GM04504 (cell line): ENCODE results near the gene FER.
"Not testable (repeated sequence)": the region's sequence is repeated elsewhere in the genome, so short reads cannot be mapped to it uniquely, and the experiment has no call there.

Experiments
- DNase-seq: peaks from one replicate; pipeline ENCODE4 v3.0.0-alpha.2; 2012; ENCODE audit warnings: low read depth

The FER gene

DNA sequence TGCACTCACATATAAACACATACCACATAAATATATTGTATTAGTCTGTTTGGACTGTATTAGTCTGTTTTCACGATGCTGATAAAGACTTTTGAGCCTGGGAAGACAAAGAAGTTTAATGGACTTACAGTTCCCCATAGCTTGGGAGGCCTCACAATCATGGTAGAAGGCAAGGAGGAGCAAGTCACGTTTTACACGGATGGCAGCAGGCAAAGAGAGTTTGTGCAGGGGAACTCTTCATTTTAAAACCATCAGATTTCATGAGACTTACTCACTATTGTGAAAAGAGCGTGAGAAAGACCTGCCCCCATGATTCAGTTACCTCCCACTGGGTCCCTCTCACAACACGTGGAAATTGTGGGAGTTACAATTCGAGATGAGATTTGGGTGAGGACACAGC lies 133.4 kb downstream of the FER start:
- no peak for DNase-seq

DNA sequence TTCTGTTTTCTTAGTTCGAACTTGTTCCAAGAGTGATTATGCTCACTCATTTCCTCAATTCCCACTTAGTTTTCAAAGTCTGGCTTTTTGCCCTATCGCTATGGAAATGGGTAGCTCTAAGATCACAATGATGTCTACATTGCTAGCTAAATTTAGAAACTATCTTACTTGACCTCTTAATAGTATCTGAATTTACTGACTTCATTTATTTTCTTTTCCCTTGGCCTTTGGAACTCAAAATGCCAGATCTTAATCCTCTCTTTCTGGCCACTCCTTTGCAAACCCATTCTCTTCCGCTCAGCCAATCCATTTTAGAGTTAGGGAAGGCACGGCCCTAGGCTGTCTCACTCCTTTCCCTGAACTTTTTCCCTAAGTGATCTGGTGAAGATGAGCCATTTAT lies 137.0 kb downstream of the FER start:
- no peak for DNase-seq

DNA sequence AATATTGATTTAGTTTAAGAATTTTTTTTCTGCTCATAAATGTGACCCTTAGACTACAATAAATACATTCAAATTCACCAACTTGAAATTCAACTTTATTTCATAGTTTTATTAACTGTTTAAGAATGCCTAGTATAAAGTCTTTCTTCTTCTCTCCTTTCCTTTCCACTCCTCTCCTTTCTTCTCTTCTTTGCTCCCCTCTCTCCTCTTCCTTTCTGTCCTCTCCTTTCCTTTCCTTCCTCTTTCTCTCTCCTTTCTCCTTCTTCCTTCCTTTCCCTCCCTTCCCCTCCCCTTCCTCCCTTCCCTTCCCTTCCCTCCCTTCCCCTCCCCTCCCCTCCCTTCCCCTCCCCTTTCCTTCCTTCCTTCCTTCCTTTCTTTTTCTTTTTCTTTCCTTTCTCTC lies 150.6 kb downstream of the FER start:
- DNase-seq, result no peak

DNA sequence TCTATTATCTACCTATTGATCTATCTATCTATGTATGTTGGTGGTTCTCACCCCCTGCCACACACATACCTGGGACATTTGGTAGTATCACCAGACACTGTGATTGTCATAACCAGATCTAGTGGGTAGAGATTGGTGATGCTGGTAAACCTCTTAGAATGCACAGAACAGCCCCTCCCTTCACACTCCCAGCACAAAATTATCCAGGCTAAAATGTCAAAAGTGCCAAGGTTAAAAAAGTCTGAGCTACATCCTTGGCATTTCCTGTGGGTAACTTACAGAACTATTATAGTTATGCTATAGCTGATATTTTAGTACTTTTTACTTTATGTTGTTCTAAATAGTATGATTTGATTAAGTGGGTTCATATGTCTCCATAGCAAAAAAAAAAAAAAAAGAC lies 151.0 kb downstream of the FER start:
- DNase-seq, result no peak

DNA sequence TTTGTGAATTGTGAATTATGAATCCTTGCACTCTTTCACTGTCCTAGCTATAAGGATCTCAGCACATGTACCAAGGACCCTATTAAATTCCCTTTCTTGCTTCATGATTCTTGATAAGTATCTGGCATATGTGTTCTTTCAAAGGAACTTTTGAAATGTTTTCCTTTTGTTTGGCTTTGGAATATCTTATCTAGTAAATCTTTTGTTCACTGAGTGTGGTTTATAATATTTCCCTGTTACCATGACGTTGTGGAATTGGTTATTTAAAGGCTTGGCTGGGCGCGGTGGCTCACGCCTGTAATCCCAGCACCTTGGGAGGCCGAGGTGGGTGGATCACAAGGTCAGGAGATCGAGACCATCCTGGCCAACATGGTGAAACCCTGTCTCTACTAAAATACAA lies 151.5 kb downstream of the FER start:
- DNase-seq, result not testable (repeated sequence)

DNA sequence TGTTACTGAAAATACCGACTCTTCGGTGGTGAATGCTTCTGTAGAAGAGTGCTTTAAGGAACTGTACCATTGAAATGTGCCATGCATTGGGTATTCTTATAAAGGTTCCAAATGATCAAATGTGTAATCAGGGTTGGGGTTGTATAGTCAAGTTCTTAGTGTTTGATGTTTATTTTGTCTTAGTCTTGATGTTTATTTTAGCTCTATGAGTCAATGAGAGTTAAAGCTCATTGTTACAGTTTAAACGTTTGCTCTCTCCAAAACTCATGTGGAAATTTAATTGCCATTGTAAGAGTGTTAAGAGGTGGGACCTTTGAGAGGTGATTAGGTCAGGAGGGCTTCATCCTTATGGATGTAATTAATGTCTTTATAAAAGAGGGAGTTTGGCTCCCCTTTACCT lies 153.0 kb downstream of the FER start:
- DNase-seq, result no peak

DNA sequence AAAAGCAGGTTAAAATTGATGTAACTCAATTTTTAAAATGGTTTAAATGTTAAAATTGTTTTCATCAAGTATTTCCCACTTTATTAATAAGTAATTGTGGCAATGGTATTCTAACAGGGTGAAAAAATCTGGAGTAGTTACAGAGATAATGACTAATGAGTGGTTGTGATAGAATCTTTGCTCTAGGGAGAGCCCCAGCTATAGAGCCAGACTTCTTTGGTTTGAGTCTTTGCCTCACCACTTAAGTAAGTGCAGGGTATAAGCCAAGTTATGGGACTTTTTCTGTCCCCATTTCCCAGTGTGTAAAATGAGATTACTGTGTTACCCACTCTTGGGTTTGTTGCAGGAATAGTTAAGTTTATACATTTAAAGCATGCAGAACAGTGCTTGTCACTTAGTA lies 158.1 kb downstream of the FER start:
- no peak for DNase-seq

DNA sequence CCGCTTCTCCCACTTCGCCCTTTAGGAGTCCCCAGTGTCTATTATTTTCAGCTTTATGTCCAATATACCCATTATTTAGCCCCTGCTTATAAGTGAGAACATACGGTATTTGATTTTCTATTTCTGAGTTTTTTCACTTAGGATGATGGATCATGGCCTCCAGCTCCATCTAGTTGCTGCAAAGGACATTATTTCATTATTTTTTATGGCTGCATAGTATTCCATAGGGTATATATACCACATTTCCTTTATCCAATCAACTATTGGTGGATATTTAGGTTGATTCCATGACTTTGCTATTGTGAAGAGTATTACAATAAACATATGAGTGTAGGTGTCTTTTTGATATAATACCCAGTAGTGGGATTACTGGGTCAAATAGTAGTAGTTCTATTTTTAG lies 162.9 kb downstream of the FER start:
- no peak for DNase-seq

DNA sequence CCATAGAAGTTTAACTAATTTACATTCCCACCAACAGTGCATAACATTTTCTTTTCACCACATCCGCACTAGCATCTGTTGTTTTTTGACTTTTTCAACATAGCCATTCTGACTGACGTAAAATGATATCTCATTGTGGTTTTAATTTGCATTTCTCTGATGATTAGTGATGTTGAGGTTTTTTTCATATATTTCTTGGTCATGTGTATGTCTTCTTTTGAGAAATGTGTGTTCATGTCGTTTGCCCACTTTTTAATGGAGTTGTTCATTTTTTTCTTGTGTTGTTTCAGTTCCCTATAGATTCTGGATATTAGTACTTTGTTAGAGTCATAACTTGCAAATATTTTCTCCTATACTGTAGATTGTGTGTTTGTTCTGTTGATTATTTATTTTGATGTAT lies 163.4 kb downstream of the FER start:
- no peak for DNase-seq

DNA sequence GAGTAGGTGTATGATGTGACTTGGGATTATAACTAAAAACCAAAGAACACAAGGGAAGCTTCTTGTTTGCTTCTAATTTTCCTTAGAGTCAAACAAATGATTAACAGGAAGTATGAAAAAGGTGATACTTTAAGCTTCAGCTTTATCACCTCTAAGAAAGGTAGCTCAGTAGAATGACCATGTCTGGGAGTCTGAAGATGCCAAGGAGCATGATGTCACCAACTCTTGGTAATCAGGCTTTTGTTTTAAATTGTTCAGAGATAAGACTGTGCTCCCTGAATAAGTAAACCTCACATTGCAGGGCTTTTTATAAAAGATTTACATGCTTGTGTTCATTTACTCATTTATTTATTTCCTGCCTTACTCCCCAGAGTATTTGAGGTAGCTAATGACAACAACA lies 169.9 kb downstream of the FER start:
- DNase-seq, result no peak

DNA sequence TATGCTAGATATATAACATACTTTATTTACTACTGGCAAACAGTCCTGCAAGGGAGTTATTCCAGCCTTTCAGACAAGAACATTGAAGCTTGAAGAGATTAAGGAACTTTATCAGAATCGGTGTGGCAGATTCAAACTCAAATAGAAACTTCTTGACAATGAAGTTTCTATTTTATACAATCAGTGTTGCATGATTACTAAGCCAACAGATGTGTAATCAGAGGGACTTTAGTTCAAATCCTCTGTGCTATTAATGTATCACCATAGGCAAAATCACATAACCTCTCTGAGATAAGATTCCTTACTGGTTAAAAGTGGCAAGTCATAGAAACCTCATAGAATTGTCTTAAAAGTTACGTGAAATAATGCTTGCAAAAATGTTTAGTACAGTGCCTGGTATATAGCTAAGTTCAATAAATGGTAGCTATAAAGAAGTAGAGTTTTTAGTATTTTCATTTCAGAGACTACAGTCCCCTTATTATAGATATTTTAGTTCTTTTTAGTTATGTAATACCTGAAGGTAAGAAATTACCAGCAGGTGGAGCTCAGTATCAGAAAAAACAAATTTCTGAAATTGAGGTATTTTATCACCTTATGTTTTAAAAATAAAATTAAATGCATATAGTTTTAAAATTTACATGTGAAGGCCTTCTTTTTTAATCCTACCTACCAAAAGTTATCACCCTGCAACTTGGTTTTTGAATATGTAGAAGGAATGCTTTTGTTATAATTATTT lies 172.1 kb downstream of the FER start:
- no peak for DNase-seq

DNA sequence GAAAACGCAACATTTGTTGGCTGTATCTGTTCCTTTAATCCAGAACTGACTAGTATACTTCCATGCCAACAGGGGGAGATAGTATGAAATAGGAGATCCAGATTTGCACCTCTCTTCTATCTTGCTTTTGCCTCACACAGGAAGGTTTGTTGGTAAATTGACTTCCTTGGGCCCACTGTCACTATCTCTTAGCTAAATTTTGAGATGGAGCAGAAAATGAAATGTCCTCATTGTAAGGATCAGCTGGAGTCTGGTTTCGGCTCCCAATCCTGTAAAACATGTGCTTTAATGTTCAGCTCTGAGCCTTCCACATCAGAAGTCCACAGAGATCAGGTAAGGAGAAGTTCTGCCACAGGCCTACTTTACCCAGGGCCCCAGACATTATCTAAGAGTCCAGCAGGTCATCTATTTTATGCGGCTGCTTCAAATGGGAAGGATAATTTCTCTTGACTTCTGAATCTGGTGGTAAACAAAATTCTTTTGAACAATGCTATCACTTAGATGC lies 176.8 kb downstream of the FER start:
- no peak for DNase-seq

DNA sequence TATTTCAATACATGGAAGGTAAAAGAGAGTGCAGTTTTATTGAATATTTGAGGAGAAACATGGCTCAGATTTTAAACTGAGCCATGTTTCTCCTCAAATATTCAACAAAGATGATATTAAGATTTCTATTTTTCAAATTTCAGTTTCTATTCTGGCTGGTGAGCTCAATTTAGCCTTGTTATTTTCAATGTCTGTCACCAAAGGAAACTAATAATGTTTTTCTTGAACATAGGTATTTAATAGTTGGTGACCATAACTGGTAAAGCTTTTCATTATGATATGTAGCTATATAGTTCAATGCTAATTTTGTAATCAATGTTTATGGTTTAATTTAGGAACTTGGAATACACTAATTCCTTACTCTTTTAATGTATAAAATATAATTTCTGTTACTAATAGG lies 177.4 kb downstream of the FER start:
- no peak for DNase-seq

DNA sequence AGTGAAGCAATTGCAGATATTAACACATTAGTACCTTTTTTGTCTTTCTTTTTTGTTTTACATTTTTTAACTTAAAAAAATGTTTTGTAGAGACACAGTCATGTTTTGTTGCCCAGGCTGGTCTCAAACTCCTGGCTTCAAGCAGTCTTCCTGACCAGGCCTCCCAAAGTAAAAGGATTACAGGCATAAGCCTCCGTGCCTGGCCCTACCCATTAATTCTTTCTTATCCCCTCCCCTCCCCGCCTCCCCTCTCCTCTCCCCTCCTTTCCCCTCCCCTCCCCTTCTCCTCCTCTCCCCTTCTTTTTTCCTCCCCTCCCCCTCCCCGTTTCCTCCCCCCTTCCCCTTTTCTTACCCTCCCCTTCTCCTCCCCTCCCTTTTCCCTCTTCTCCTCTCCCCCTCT lies 182.4 kb downstream of the FER start:
- DNase-seq, result no peak

DNA sequence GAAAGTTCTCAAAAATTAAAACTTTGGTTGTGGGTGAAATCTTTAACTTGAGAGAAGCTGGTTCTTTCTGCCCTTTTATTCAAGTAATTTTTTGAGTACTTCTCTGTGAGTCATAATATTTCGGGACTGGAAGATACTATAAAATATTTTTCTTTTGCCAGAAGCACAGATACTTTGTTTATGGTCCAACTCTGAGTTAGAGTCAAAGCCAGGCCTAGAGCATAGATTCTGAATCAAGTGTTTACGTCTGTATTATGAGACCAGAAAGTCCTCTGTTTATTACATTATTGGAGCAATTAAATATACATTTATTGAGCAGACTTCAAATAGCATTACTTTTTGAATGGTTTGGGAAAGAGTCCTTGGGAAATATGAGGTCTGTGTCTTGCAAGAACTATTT lies 187.9 kb downstream of the FER start:
- no peak for DNase-seq

DNA sequence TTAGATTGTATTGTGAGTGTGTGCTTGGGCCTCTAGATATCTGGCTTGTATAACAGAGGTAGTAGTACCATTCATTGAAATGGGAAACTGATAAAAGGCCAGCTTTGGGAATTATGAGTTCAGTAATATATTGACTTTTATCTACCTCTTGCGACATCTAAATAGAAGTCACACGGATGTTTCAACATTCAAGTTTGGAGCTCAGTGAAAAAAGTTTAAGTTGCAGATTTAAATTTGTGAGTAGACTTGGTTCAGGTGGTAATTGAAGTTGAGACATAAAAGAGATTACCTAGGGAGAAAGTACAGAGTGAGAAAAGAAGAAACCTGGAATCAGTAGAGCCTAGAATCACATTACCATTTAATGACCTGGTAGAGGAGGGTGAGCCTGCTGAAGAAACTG lies 189.5 kb downstream of the FER start:
- no peak for DNase-seq

DNA sequence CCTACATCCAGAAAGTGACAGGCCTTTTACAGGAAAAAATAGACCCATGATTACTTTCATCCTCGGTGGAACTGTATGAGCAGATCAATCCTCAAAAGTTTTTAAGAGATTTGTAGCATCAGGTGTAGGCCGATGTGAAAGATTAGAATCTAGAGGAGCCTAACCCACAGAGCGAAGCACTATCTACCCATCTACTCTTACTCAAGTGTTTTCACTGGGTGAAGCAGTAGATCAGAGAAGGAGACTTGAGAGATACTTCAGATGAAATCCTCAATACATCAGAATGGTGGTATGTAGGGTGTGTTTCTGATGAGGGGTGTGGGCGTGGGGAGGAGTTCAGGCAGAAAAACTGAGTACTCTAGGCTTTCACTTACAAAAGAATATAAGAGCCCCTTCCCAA lies 192.8 kb downstream of the FER start:
- DNase-seq, result no peak

DNA sequence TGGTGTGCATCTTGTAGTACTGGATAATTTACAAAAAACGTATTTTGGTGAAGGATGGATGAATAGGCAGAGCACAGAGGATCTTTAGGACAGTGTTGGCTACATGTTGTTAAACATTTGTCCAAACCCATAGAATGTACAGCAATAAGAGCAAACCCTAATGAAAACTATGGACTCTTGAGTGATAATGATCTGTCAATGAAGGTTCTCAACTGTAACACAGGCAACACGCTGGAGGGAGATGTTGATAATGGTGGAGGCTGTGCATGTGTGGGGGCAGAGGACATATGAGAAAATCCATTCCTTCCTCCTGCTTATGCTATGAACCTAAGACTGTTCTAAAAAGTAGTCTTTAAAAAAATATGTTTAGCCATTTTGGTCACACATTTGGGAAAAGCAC lies 194.0 kb downstream of the FER start:
- no peak for DNase-seq

DNA sequence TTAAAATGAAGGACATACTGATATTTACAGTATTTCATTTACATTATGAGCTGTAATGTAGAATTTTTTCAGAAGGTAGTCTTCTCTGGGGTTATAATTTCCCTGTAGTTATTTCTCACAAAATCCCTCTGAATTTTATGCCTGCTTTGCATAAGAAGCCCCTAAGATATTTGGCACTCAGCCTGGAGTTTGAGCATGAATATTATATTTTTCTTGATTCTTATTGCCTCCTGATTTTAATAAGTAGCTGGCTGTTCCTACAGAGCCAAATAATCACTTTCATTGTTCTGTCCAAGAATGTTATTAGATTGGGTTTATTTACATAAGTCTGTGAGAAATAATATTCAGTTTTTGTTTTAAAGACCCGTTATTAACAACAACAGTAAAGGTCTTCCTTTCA lies 195.0 kb downstream of the FER start:
- DNase-seq, result no peak

DNA sequence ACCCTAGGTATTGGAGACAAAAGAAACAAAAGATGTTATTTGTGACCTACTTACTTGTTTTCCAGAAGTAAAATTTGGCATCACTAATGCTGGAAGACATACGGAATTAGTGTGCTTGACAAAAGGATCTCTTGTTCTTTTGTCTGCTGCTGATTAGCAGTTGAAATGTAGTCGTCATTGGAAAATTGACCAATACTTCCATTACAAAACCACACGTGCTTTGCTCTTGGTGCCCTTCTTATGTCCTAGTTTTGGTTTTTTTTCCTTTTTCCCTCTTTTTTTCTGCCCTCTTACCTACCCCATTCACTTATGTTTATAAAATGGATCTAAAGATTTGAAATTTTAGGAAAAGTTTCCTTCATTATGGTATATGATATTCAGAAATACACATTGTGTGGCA lies 197.4 kb downstream of the FER start:
- no peak for DNase-seq

DNA sequence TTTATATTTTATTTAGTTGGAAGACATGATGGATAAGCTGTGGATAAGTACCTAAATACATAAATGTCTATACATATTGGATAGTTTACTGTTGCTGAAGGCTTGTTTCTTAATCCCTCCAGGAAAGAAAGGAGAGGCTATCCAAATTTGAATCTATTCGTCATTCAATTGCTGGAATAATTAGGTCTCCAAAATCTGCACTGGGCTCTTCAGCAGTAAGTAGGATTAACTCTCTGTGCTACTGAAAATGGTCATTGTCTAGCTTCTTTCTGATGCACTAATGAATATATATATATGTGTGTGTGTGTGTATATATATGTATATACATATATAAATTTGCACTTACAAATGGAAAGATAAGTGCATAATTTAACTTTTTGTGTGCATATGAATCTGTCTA lies 198.3 kb downstream of the FER start:
- no peak for DNase-seq

DNA sequence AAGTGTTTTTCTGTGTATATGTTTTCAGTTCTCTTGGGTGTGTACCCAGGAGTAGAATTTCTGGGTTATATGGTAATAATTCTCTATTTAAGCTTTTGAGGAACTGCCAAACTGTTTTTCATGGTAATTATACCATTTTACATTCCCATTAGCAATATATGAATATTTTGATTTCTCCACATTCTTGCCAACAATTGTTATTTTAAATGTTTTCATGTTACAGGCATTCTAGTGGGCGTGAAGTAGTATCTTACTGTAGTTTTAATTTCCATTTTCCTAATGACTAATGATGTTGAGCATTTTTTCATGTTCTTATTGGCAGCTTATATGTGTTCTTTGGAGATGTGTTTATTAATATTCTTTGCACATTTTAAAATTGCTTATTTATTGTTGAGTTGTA lies 199.5 kb downstream of the FER start:
- DNase-seq, result no peak

DNA sequence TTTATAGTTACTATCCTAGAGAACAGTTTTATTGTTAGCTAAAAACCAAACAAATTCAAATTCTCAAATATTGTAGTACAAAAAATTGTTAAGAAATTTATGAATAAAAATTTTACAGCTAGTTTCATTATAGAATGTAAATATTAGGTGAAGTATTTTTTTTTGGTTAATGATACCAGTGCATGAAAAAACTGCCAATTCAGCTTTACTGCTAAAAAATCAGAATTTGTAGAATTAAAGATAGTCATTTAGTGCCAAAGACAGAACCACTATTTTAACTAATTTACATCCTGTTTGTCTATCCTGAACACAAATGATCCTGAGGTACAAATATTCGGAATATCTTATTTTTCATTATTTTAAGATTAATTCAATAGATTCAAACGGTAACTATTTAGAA lies 202.6 kb downstream of the FER start:
- DNase-seq, result no peak

DNA sequence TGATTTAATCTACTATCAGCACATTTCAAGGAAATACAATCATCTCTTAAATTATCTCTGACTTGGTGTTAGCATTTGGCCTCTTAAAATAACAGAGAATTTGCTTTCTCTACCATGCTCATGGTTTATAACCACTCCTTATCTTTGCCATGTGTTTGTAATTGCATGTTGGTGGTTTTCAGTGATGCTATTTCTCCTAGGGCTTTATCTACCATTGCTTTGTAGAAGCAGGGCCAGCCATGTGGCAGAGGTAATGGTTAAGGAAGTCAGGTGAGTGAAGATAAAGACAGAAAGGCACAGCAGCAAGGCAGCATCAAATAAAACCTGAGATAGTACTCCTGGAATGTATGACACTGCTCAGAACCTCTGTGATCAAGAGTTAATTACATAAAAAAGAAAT lies 206.2 kb downstream of the FER start:
- no peak for DNase-seq

DNA sequence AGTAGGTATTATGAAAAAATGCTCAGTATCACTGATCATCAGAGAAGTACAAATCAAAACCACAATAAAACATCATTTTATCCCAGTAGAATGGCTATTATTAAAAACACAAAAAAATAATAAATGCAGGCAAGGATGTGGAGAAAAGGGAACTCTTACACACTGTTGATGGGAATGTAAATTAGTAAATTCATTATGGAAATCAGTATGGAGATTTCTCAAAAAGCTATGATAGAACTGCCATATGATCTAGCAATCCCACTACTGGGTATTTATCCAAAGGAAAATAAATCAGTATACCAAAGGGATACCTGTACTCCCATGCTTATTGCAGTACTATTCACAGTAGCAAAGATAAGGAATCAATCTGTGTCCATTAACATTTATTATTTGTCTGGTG lies 209.6 kb downstream of the FER start:
- DNase-seq, result no peak
